Body of pancreas (tissue), 4 donors: ENCODE measurements around the gene RPTOR. TPM values are rescaled to one million over a fixed set of nuclear protein-coding genes. Genes with fewer than 3 reads are reported as not detected.
A peak's percentile ranks its signal among the peaks of the same experiment; 100 is the strongest.

Experiments
- ATAC-seq: fragments of 150-250 bp; one replicate; pipeline ENCODE4 v1.9.1; 2016
- DNase-seq, 4 donors: peaks; one replicate each; pipeline ENCODE4 v3.0.0-alpha.2; 2019
- H3K27ac ChIP-seq, 4 donors: fragments of 200-600 bp; sonication (generic); 1 replicate in 3 of 4; 2 replicates in 1 of 4; pipeline versions ENCODE4 v1.5.1 to v1.6.1; 2016 to 2019; ENCODE audit warnings: mild to moderate bottlenecking in 1 of 4, mixed read lengths in 1 of 4, moderate library complexity in 1 of 4
- H3K27me3 ChIP-seq, 2 donors: fragments of 200-600 bp; sonication (generic); one replicate each; pipeline ENCODE4 v1.6.0; 2016; ENCODE audit warnings: mild to moderate bottlenecking in 1 of 2
- H3K36me3 ChIP-seq, 2 donors: fragments of 200-600 bp; sonication (generic); replicated peaks in 1 of 2; 2 replicates each; pipeline ENCODE4 v1.5.1; 2016; ENCODE audit warnings: low read depth in 2 of 2; ENCODE audit not compliant: insufficient read depth in 1 of 2
- H3K4me1 ChIP-seq: fragments of 200-600 bp; sonication (generic); one replicate; pipeline ENCODE4 v1.6.0; 2016
- H3K4me3 ChIP-seq, 2 donors: fragments of 200-600 bp; sonication (generic); 1 replicate in 1 of 2; 2 replicates in 1 of 2; pipeline ENCODE4 v1.5.1; 2016 to 2019
- H3K9me3 ChIP-seq, 3 donors: fragments of 200-600 bp; sonication (generic); 1 replicate in 2 of 3; 2 replicates in 1 of 3; pipeline ENCODE4 v1.5.1; 2016
- POLR2A ChIP-seq, 3 donors: fragments of 450-650 bp; IDR thresholded peaks; one replicate each; pipeline ENCODE4 v1.6.1; 2016; ENCODE audit warnings: antibody characterized with exemption in 3 of 3, mild to moderate bottlenecking in 2 of 3
- WGBS, 2 donors: methylation state at CpG; one replicate each; pipeline ENCODE4 v1.1.5; 2017; 5-methylcytosine and 5-hydroxymethylcytosine counted together
- intact Hi-C: fragments of 100-400 bp; cut with DNase I; formaldehyde crosslinking; loops from one replicate; pipeline ENCODE4 v1.15.1; 2023
- total RNA-seq, 2 donors: library from RNA; depleted of rRNA; stranded (reverse); fragments of >200 nt; gene quantifications; one replicate each; pipeline ENCODE4 v1.1.0, GENCODE V29; 2016
- TF ChIP-seq, protein P1 (sequence below), 7 experiments: fragments of 450-650 bp in 4 of 7; fragments of 200-600 bp in 3 of 7; sonication (generic) in 3 of 7; IDR thresholded peaks; one replicate each; pipeline ENCODE4 v1.5.1; 2016 to 2019; ENCODE audit warnings: antibody characterized with exemption in 7 of 7

RPTOR gene
- total RNA-seq, 2 donors from 2014 or later: 22.3 to 34.3 TPM

DNA sequence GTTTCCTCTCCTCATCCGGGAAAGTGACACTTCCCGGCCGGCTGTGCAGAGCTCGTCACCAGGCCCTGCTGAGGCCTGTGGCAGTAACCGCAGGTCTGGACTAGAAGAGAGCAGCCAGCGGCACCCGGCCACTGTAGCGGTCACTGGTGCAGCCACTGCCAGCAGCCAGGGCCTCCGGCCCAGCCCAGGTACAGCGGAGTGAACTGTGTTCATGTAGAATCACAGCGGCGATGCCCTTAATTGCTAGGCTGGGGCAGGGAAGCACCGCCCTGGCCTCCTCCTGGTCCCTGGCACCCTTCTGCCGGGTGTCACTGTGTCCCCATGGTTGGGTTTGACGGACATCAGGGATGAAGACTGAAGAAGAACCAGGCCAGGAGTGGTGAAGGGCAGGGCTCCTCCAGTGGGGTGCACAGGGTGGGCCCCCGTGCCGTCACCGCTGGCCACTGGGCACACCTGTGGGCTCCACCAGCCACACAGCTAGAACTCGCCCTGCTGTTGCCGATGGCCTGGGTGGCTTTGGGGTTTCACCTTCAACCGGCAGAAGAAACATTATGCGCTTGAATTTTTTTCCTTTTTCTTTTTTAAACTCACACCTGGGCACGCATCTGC is 281.8 kb downstream of the RPTOR start:
- H3K27me3 ChIP-seq: no peaks in the 10 kb centered on the region
- intact Hi-C loops: no loop called here
- 86 to 92% methylated on average over 16 to 23 of the region's 23 CpGs for WGBS, 2 donors
- H3K9me3 ChIP-seq: no peaks in the 10 kb centered on the region
- H3K4me1 ChIP-seq: no peaks in the 10 kb centered on the region
- no peak overlapping the region for H3K4me3 ChIP-seq
- no peak overlapping the region for H3K27ac ChIP-seq
- ATAC-seq (no peak), DNase-seq (no peak)
- H3K36me3 ChIP-seq: peaks cover 0 to 2% of the 10 kb centered on the region in 2 donors
- TF ChIP-seq, protein P1, sequence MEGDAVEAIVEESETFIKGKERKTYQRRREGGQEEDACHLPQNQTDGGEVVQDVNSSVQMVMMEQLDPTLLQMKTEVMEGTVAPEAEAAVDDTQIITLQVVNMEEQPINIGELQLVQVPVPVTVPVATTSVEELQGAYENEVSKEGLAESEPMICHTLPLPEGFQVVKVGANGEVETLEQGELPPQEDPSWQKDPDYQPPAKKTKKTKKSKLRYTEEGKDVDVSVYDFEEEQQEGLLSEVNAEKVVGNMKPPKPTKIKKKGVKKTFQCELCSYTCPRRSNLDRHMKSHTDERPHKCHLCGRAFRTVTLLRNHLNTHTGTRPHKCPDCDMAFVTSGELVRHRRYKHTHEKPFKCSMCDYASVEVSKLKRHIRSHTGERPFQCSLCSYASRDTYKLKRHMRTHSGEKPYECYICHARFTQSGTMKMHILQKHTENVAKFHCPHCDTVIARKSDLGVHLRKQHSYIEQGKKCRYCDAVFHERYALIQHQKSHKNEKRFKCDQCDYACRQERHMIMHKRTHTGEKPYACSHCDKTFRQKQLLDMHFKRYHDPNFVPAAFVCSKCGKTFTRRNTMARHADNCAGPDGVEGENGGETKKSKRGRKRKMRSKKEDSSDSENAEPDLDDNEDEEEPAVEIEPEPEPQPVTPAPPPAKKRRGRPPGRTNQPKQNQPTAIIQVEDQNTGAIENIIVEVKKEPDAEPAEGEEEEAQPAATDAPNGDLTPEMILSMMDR (IDR thresholded peaks at IDR 0.05): no peak
- TF ChIP-seq POLR2A (IDR thresholded peaks at IDR 0.05): no peak

DNA sequence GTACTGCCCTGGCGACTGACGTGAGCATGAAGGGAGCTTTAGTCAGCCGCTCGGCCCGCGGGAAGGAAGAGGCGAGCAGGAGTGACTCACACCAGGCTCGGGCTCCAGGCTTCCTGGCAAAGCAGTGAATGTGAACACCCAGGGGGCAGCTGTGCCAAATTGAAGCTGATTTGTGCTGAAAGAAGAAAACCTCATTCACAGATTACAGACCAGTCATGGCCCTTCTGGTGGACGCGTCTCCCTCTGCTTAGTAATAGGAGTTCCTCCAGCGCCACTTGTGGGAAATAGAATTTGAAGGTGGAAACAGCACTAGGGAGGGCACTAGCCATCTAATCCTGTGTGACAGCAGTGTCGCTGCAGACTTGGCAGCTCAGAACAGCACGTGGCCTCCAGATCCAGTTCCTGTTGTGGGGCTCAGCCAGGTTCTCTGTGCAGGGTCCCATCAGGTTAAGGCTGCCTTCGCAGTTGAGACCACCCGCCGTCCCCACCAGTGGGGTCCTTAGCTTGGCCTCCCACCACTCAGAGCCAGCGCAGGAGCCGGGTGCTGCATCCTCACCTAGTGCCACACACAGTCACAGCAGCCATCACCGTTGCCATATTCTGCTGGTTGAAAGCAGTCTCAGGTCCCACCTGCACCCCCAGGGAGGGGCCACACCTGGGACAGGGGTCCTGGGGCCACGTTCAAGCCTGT is 282.5 kb downstream of the RPTOR start:
- intact Hi-C loops: no loop called here
- no peak for TF ChIP-seq POLR2A (IDR thresholded peaks at IDR 0.05)
- TF ChIP-seq, protein P1 (IDR thresholded peaks at IDR 0.05): no peak
- no peak for ATAC-seq
- Histone ChIP-seq H3K27ac (peak overlapping the region in 1 of 4 donors; percentile 8), H3K27me3 (no peaks in the 10 kb centered on the region), H3K4me3 (no peak overlapping the region), H3K9me3 (no peaks in the 10 kb centered on the region), H3K36me3 (peaks cover 0 to 2% of the 10 kb centered on the region in 2 donors), H3K4me1 (no peaks in the 10 kb centered on the region)
- DNase-seq: peak in 1 of 4 donors; percentile 19
- 80 to 86% methylated on average over 12 to 20 of the region's 20 CpGs for WGBS, 2 donors

DNA sequence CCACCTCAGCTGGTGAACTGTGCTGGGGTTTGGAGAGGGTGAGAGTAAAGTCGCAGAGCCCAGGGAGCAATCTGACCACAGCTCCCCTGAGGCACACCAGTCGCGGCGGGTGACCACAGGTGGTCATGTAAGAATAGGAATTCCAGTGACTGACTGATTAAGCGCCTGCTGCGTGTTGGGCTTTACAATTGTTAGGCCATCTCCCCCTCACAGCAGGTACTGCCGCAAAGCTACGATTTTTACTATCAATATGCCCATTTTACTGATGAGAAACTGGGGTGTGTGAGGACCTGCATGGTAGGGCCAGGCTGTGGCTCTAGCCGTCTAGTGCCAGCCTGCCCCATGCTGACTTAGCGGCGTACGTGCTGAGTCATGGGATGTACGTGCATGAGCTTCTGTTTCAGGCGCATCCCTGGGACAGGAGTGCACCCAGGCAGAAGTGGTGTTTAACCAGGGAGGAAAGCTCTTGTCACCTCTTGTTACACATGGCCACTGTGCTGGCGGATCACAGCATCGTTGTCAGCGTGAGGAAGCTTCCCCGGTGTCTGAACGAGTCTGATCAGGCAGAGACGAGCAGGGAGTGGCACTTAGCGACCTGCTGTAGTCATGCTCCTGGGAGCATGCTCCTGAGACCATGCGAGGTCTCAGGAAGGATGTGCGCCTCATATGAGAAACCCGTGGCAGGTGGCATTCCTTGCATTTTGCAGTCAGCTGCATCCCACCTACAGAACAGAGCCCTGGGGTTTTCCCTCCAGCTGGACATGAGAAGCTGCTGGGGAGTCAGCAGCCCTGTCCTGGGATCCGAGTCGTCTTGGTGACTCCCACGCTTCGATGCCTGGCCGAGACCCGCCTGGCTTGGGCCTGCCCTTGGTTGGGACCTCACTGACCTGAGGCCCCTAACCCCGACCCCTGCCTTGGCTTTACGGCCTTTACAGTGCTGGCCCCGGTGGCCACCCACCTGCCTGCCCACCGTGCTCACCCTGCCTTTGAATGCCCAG is 283.3 kb downstream of the RPTOR start:
- 84 to 88% methylated on average over 17 to 31 of the region's 34 CpGs for WGBS, 2 donors
- no peak for DNase-seq
- no peak for ATAC-seq
- TF ChIP-seq POLR2A (IDR thresholded peaks at IDR 0.05): no peak
- TF ChIP-seq, protein P1 (IDR thresholded peaks at IDR 0.05): no peak
- intact Hi-C loops: no loop called here
- H3K4me3 ChIP-seq: no peak overlapping the region
- H3K36me3 ChIP-seq: peaks cover 0 to 2% of the 10 kb centered on the region in 2 donors
- H3K9me3 ChIP-seq: no peaks in the 10 kb centered on the region
- peaks cover 5% of the 10 kb centered on the region for H3K4me1 ChIP-seq
- no peaks in the 10 kb centered on the region for H3K27me3 ChIP-seq
- H3K27ac ChIP-seq: no peak overlapping the region

DNA sequence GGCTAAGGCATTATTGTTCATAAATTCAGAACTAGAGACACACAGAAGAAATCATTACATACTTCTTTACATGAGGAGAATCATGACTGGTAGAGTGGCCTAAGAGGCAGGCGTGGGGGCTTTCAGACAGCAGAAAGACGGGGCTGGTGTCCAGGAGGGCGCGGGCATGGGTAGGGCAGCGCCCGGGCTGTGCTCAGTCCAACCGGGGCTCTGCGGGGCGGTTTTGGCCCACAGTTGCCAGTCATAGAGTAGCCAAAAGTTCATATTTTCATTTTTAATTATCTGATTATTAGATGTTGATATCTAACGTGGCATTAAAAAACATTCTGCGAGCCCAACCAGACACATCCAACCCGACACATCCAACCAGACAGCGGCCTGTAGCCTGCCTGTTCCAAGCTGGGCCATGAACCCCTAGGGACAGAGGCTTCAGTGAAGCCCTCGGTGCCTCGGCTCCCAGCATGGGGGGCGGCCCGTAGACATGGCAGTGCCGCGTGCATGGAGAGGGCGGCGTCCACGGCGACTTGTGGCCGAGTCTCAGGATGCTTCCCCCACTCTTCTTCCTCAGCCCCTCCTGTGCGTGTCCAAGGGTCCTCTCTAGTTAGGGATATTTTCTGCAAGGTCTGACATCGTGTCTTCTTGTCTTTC is 284.7 kb downstream of the RPTOR start:
- TF ChIP-seq POLR2A (IDR thresholded peaks at IDR 0.05): no peak
- TF ChIP-seq, protein P1 (IDR thresholded peaks at IDR 0.05): no peak
- H3K36me3 ChIP-seq: no peaks in the 10 kb centered on the region
- no peak overlapping the region for H3K4me3 ChIP-seq
- no peak overlapping the region for H3K27ac ChIP-seq
- DNase-seq (no peak), ATAC-seq (no peak)
- no peaks in the 10 kb centered on the region for H3K9me3 ChIP-seq
- H3K4me1 ChIP-seq: peaks cover 11% of the 10 kb centered on the region
- WGBS, 2 donors: 92 to 93% methylated on average over 18 to 26 of the region's 26 CpGs
- H3K27me3 ChIP-seq: no peaks in the 10 kb centered on the region
- intact Hi-C loops: no loop called here
